Epithelial cell of proximal tubule (primary cell): ENCODE measurements around the gene CBX7. TPM values are rescaled to one million over a fixed set of nuclear protein-coding genes. Genes with fewer than 3 reads are reported as not detected.

Experiments
- DNase-seq: peaks from one replicate; pipeline ENCODE4 v3.0.0-alpha.2; 2011; ENCODE audit warnings: low read depth
- H3K4me3 ChIP-seq: 2 replicates; pipeline ENCODE4 v1.5.1; 2011; ENCODE audit warnings: low read depth, mild to moderate bottlenecking, low read length
- total RNA-seq: library from RNA; depleted of rRNA; stranded (reverse); fragments of >200 nt; gene quantifications from 2 replicates; pipeline ENCODE4 v1.2.3, GENCODE V29; 2015
- TF ChIP-seq, protein P1 (sequence below): conservative IDR thresholded peaks from 2 replicates; pipeline ENCODE4 v1.5.1; 2012; ENCODE audit warnings: low read depth, mild to moderate bottlenecking, low read length

Gene CBX7
- total RNA-seq, 1 donor from 2014 or later: 5.8 TPM

DNA sequence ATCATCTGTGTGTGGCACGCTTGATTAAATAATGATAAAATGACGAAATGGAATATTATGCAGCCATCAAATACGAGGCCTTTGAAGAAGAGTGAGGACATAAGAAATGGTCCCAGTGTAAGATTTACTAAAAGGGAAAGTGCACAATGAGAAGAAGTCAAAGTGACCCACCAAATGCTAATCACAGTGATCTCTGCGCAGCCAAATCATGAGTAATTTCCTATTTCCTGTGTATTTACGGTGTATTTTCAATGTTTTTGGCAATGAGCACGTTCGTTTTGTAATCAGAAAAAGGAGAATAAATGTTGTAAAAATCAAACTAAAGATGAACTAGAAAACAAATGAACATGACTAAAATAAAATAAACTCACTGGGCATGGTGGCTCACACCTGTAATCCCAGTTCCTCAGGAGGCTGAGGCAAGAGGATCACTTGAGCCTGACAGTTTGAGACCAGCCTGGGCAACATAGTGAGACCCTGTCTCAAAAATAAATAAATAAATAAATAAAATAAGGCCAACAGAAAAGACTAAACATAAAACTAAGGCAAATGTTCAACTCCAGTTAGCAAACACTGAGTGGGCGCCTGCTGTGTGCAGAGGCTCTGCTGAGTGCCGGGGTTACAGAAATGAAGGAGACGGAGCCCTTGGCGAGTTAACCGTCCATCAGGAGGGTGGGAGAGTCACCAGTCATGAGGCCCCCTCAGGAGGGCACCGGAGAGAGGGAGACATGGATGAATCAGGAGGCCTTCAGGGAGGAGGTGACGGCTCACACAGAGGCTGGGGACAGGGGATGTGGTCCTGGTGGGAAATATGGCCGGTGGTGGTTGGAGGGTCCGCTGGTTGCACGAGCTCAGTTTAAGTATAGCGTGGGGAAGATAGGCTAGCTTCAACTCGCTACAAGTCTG, 26.0 kb upstream of the CBX7 start:
- H3K4me3 ChIP-seq: no peak overlapping the region
- TF ChIP-seq, protein P1, sequence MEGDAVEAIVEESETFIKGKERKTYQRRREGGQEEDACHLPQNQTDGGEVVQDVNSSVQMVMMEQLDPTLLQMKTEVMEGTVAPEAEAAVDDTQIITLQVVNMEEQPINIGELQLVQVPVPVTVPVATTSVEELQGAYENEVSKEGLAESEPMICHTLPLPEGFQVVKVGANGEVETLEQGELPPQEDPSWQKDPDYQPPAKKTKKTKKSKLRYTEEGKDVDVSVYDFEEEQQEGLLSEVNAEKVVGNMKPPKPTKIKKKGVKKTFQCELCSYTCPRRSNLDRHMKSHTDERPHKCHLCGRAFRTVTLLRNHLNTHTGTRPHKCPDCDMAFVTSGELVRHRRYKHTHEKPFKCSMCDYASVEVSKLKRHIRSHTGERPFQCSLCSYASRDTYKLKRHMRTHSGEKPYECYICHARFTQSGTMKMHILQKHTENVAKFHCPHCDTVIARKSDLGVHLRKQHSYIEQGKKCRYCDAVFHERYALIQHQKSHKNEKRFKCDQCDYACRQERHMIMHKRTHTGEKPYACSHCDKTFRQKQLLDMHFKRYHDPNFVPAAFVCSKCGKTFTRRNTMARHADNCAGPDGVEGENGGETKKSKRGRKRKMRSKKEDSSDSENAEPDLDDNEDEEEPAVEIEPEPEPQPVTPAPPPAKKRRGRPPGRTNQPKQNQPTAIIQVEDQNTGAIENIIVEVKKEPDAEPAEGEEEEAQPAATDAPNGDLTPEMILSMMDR: no peak
- no peak for DNase-seq

- H3K4me3 ChIP-seq: no peak overlapping the region
- TF ChIP-seq, protein P1: no peak
- no peak for DNase-seq
Measured at GRCh38 chr22:39177791-39178190, 25.3 kb upstream of the CBX7 start.

GRCh38 chr22:39177456-39177775, 24.9 kb upstream of the CBX7 start:
- H3K4me3 ChIP-seq: no peak overlapping the region
- TF ChIP-seq, protein P1: no peak
- no peak for DNase-seq

DNA sequence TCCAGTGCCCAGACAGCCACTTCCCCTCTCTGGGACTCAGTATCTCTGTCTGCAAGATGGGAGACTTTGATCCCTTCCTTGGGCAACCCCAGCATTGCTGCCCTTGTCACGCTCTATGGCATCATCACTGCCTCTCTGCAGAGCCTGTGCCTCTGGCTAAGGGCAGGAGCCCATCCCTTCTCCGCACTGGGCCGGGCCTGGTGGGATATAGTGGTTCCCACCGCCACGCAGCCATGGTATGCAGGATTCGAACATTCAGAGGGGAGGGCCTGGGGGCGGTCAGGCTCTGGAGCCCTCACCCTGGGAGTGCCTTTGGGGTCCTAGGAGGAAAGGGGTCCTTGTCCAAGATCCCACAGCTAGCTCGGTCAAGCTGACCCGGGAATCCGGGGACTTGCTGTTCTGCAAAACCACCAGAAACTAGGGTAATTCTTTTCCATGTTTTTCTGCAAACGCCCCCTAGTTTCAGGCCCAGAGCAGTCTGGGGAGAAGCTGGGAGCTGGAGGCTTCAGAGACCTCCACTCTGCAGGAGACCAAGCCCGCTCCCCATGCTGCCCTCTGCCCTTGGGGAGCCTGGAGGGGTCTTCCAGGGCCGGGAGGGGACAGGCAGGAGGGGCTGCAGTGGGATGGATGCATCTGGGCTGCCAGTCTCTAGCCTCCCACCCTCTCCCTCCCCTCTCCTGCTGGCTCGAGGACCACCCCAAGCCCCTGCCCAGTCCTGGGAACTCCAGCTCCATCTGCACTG, 24.4 kb upstream of the CBX7 start:
- no peak overlapping the region for H3K4me3 ChIP-seq
- DNase-seq: no peak
- TF ChIP-seq, protein P1: no peak

- H3K4me3 ChIP-seq: no peak overlapping the region
- TF ChIP-seq, protein P1: no peak
- no peak for DNase-seq
Measured at GRCh38 chr22:39176143-39176713, 23.7 kb upstream of the CBX7 start.

DNA sequence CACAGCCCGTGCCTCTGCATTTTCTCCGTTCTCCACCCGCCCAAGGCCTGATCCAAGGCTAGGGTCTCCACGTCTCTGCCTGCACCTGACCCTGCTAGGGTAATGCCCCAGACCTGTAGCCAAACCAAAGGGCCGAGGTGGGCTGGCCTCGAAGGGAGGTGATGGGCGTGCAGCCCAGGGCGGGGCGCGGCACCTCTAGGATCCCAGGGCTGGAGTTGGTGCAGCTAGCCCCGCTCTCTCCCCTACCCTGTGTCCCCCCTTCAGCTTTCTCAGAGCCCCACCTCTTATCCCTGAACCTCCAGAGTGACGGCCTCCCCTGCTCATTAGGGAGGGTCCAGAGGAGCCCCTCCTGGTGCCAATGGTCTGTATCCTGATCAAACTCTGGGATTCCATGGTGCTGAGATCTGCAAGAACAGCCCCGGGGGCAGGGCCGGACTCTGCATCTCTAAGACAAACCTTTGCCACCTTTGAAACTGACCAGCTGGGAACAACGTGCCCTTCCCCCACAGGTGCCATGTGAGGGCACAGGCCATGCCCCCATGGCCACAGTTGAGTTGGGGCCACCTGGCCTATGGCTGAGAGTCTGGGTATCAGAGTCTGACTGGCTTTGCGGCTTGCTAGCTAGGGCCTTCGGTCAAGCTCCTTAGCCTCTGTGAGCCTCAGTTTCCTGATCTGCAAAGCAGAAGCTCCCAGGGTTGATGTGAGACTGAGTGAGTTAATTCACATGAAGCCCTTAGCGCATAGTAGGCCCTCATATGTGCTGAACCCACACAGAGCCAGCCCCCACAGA, 23.1 kb upstream of the CBX7 start:
- TF ChIP-seq, protein P1: no peak
- no peak overlapping the region for H3K4me3 ChIP-seq
- DNase-seq: no peak
